A549 (cell line): ENCODE data around the gene RCCD1. TPM values are rescaled to one million over a fixed set of nuclear protein-coding genes. Genes with fewer than 3 reads are reported as not detected.

Experiments used
- ATAC-seq, 2 experiments: fragments of 200-7000 bp in 1 of 2; fragments of >200 bp in 1 of 2; cut with Nextera tagmentation in 1 of 2; cut with Tn5 transposase in 1 of 2; 3 replicates each; pipeline versions ENCODE4 v1.8.0 to v1.9.1; 2018 to 2020; ENCODE audit warnings: mild to moderate bottlenecking in 1 of 2, moderate library complexity in 1 of 2
- CTCF ChIA-PET: fragments of 300-600 bp; sonication (Branson Sonifier 250); formaldehyde crosslinking; extraction: SDS; loops from one replicate; lab custom pipeline; 2021; ENCODE audit warnings: antibody characterized with exemption, inconsistent platforms; lab: Yijun Ruan, JAX
- POLR2A ChIA-PET: fragments of 350-600 bp; formaldehyde crosslinking; extraction: SDS; loops from one replicate; lab custom pipeline; 2021; ENCODE audit warnings: antibody characterized with exemption, inconsistent platforms; lab: Yijun Ruan, JAX
- DNase-seq, 2 experiments: peaks; one replicate each; pipeline versions ENCODE4 v3.0.0 to v3.0.0-alpha.2; 2011 to 2016; ENCODE audit warnings: low read depth in 1 of 2, low spot score in 1 of 2
- FAIRE-seq: peaks from 2 replicates; lab custom pipeline; 2011; peaks lifted over from hg19 to GRCh38; lab: Jason Lieb, UNC
- H3K27ac ChIP-seq, 2 experiments: fragments of >200 bp; sonication (Bioruptor Twin); formaldehyde crosslinking; 3 replicates each; pipeline ENCODE4 v1.5.1; 2016 to 2017
- H3K4me1 ChIP-seq: fragments of >200 bp; sonication (Bioruptor Twin); formaldehyde crosslinking; 3 replicates; pipeline ENCODE4 v1.6.1; 2016
- H3K4me2 ChIP-seq: fragments of >200 bp; sonication (Bioruptor Twin); formaldehyde crosslinking; 3 replicates; pipeline ENCODE4 v1.6.1; 2016
- H3K4me3 ChIP-seq: fragments of >200 bp; sonication (Bioruptor Twin); formaldehyde crosslinking; 3 replicates; pipeline ENCODE4 v1.5.1; 2016
- H3K9me3 ChIP-seq: fragments of >200 bp; sonication (Bioruptor Twin); formaldehyde crosslinking; 3 replicates; pipeline ENCODE4 v1.6.1; 2016
- ATOH8 ChIP-seq: fragments of 250-450 bp; sonication (Bioruptor Pico); IDR thresholded peaks from 2 replicates; pipeline ENCODE4 v1.5.0; 2020; ENCODE audit warnings: low read depth, mild to moderate bottlenecking, moderate library complexity
- CBX8 ChIP-seq: fragments of 200-600 bp; sonication (generic); IDR thresholded peaks from 2 replicates; pipeline ENCODE4 v1.6.1; 2016
- CEBPB ChIP-seq, 2 experiments: fragments of >200 bp in 1 of 2; sonication (Bioruptor Twin) in 1 of 2; formaldehyde crosslinking in 1 of 2; IDR thresholded peaks; 2 replicates each; pipeline ENCODE4 v1.6.1; 2012 to 2016
- CHD2 ChIP-seq: fragments of 150-350 bp; IDR thresholded peaks from 2 replicates; pipeline ENCODE4 v1.6.1; 2014; ENCODE audit warnings: low read length; ENCODE audit not compliant: partially characterized antibody
- ELK1 ChIP-seq: fragments of 150-350 bp; IDR thresholded peaks from 2 replicates; pipeline ENCODE4 v1.6.1; 2014; ENCODE audit warnings: low read depth, mild to moderate bottlenecking, low read length
- FOSB ChIP-seq: fragments of 250-450 bp; sonication (Bioruptor Pico); IDR thresholded peaks from 2 replicates; pipeline ENCODE4 v1.5.0; 2020; ENCODE audit warnings: mild to moderate bottlenecking, moderate library complexity
- FOSL2 ChIP-seq, 2 experiments: fragments of 450-650 bp in 1 of 2; fragments of >200 bp in 1 of 2; sonication (Bioruptor Twin) in 1 of 2; formaldehyde crosslinking; IDR thresholded peaks; 2 replicates each; pipeline versions ENCODE4 v1.5.0 to v1.6.1; 2016 to 2020; ENCODE audit warnings: mild to moderate bottlenecking in 1 of 2, moderate library complexity in 1 of 2
- FOXS1 ChIP-seq: fragments of 250-450 bp; sonication (Bioruptor Pico); IDR thresholded peaks from 2 replicates; pipeline ENCODE4 v1.5.0; 2020; ENCODE audit warnings: mild to moderate bottlenecking, moderate library complexity
- HEYL ChIP-seq: fragments of 250-450 bp; sonication (Bioruptor Pico); IDR thresholded peaks from 2 replicates; pipeline ENCODE4 v1.8.0; 2021; ENCODE audit warnings: mild to moderate bottlenecking, moderate library complexity
- HOXB5 ChIP-seq: fragments of 250-450 bp; sonication (Bioruptor Pico); IDR thresholded peaks from 2 replicates; pipeline ENCODE4 v1.5.0; 2020; ENCODE audit warnings: mild to moderate bottlenecking, moderate library complexity
- JUN ChIP-seq, 2 experiments: fragments of >200 bp; sonication (Bioruptor Twin); formaldehyde crosslinking; IDR thresholded peaks; 2 replicates in 1 of 2; 3 replicates in 1 of 2; pipeline ENCODE4 v1.6.1; 2016 to 2017
- KDM1A ChIP-seq: fragments of 200-600 bp; sonication (generic); IDR thresholded peaks from 2 replicates; pipeline ENCODE4 v1.6.1; 2016; ENCODE audit warnings: low read depth, mild to moderate bottlenecking
- KDM5A ChIP-seq: fragments of 200-600 bp; sonication (generic); IDR thresholded peaks from 2 replicates; pipeline ENCODE4 v1.6.1; 2016; ENCODE audit warnings: antibody characterized with exemption, mild to moderate bottlenecking
- MAX ChIP-seq: IDR thresholded peaks from 2 replicates; pipeline ENCODE4 v1.6.1; 2012
- PHF8 ChIP-seq: fragments of 200-600 bp; sonication (generic); IDR thresholded peaks from 2 replicates; pipeline ENCODE4 v1.6.1; 2016; ENCODE audit warnings: low read depth, mild to moderate bottlenecking, antibody characterized with exemption, moderate library complexity, borderline replicate concordance
- RAD21 ChIP-seq, 2 experiments: fragments of >200 bp in 1 of 2; sonication (Bioruptor Twin) in 1 of 2; formaldehyde crosslinking in 1 of 2; IDR thresholded peaks in 1 of 2; conservative IDR thresholded peaks in 1 of 2; 2 replicates in 1 of 2; 3 replicates in 1 of 2; pipeline ENCODE4 v1.6.1; 2012 to 2018; ENCODE audit warnings: inconsistent platforms in 1 of 2
- RARB ChIP-seq: fragments of 250-450 bp; sonication (Bioruptor Pico); IDR thresholded peaks from 2 replicates; pipeline ENCODE4 v1.8.0; 2021; ENCODE audit warnings: mild to moderate bottlenecking, moderate library complexity
- RCOR1 ChIP-seq: fragments of 150-350 bp; IDR thresholded peaks from 2 replicates; pipeline ENCODE4 v1.6.1; 2014; ENCODE audit warnings: antibody characterized with exemption, low read length, low read depth
- SMC3 ChIP-seq: fragments of >200 bp; sonication (Bioruptor Twin); formaldehyde crosslinking; IDR thresholded peaks from 3 replicates; pipeline ENCODE4 v1.6.1; 2018; ENCODE audit warnings: inconsistent platforms
- TFCP2L1 ChIP-seq: fragments of 250-450 bp; sonication (Bioruptor Pico); IDR thresholded peaks from 2 replicates; pipeline ENCODE4 v1.5.0; 2021; ENCODE audit warnings: mild to moderate bottlenecking
- TP53 ChIP-seq: fragments of 250-450 bp; sonication (Bioruptor Pico); IDR thresholded peaks from 2 replicates; pipeline ENCODE4 v1.5.0; 2021; ENCODE audit warnings: mild to moderate bottlenecking, moderate library complexity
- ZC3H11A ChIP-seq: fragments of 450-650 bp; IDR thresholded peaks from 2 replicates; pipeline ENCODE4 v1.6.1; 2014; ENCODE audit warnings: antibody characterized with exemption, mild to moderate bottlenecking
- ZNF302 ChIP-seq: fragments of 250-450 bp; sonication (Bioruptor Pico); IDR thresholded peaks from 2 replicates; pipeline ENCODE4 v1.9.0; 2021; ENCODE audit warnings: inconsistent platforms, mild to moderate bottlenecking, moderate library complexity
- WGBS: methylation state at CpG from one replicate; pipeline ENCODE4 v1.1.6; 2017; ENCODE audit errors: missing lambda C conversion rate; 5-methylcytosine and 5-hydroxymethylcytosine counted together
- polyA plus RNA-seq, 4 experiments: library from polyadenylated mRNA; depleted of rRNA in 3 of 4; stranded (reverse); fragments of >200 nt; fragmentation: RNase III in 1 of 4; extraction: RNeasy Plus Mini Kit Qiagen cat#74134 plus additional on column Dnase treatment in 1 of 4; gene quantifications; 2 replicates in 3 of 4; 3 replicates in 1 of 4; pipeline ENCODE4 v1.2.3, GENCODE V29; 2011 to 2017
- TF ChIP-seq, protein P1 (sequence below): fragments of >200 bp; sonication (Bioruptor Twin); formaldehyde crosslinking; IDR thresholded peaks from 3 replicates; pipeline ENCODE4 v1.5.1; 2016
- TF ChIP-seq, protein P2 (sequence below): fragments of 450-650 bp; IDR thresholded peaks from 2 replicates; pipeline ENCODE4 v1.6.1; 2014; ENCODE audit warnings: antibody characterized with exemption

RCCD1 gene
- polyA plus RNA-seq, 2 of the 4 experiments (the other 2 are of a cell fraction): 25.3 to 37.2 TPM

DNA sequence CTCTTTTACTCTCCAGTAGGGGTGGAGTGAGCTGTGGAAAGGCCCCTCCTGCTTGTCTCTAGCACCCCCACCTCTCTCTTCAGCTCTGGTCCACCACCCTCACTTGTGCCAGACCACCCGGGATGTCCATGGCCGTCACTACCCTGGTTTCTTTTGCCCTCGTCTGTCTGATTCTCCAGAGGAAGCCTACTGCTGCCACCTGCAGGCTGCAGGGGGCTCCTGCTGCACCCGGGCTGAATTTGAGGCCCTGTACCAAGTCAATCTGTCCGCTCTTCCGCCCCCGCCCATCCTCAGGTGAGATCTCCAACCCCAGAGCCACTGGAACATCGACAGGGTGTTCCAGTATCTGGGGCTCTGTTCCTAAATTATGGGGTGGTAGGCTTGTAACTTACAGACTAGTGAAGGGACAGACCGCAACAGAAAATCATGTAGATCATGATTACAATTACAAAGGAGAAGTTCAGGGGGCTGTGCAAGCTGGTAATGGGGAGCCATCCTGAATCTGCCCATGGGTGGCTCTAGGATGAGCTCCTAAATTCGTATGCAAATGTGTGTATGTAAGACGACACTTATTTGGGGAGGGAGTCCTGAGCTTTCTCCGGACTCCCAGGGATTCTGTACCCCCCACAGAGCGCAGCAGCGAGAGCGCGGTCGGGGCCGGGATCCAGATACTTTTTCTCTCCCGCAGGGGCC is 20.3 kb upstream of the RCCD1 start:
- ChIA-PET POLR2A (interaction anchor here (0.8 to 2.3 kb wide), 3 partner anchors 10 to 20 kb away, joined by 4 to 11 read pairs (median 5); partner anchors contain the start of gene RCCD1), CTCF (interaction anchor here (0.6 to 16.4 kb wide), 39 partner anchors 11 to 791 kb away, joined by 3 to 536 read pairs (median 5); partner anchors contain the start of genes FES, FURIN, MAN2A2 and RCCD1)
- no peaks in the 10 kb centered on the region for H3K9me3 ChIP-seq
- DNase-seq: peak; percentile 91 to 98
- peak overlapping the region; percentile 73 for H3K4me3 ChIP-seq
- H3K4me2 ChIP-seq: peak overlapping the region; percentile 94
- WGBS: 4% methylated on average over 18 of the region's 19 CpGs
- ATAC-seq: peak; percentile 44 to 69
- H3K27ac ChIP-seq: peak overlapping the region; percentile 82 to 91
- no peak for FAIRE-seq
- TF ChIP-seq TFCP2L1 (CRISPR knock-in tag) (no peak), RCOR1 (0 out of 2 replicates have a peak, but pooled peaks have one; percentile 58), ZNF302 (CRISPR knock-in tag) (no peak), FOXS1 (CRISPR knock-in tag) (no peak), FOSB (CRISPR knock-in tag) (no peak), PHF8 (no peak), ELK1 (no peak), MAX (peak; percentile 12; the same call in 1 of the 2 replicates), RARB (CRISPR knock-in tag) (no peak), ATOH8 (CRISPR knock-in tag) (no peak), TP53 (CRISPR knock-in tag) (0 out of 2 replicates have a peak, but pooled peaks have one; percentile 4), CEBPB (IDR thresholded peaks at IDR 0.05) (no peak), SMC3 (peak; percentile 64), HOXB5 (CRISPR knock-in tag) (0 out of 2 replicates have a peak, but pooled peaks have one; percentile 25), ZC3H11A (no peak), HEYL (CRISPR knock-in tag) (no peak), JUN (IDR thresholded peaks at IDR 0.05) (no peak), KDM1A (no peak), CBX8 (no peak), KDM5A (no peak), FOSL2 (IDR thresholded peaks at IDR 0.05) (0 out of 2 replicates have a peak, but pooled peaks have one; percentile 12), FOSL2 (CRISPR knock-in tag; IDR thresholded peaks at IDR 0.05) (no peak), CHD2 (no peak), RAD21 (conservative IDR thresholded peaks at IDR 0.05 in 1 of 2, IDR thresholded peaks at IDR 0.05 in 1 of 2) (peak; percentile 77 to 81)
- TF ChIP-seq, protein P1, sequence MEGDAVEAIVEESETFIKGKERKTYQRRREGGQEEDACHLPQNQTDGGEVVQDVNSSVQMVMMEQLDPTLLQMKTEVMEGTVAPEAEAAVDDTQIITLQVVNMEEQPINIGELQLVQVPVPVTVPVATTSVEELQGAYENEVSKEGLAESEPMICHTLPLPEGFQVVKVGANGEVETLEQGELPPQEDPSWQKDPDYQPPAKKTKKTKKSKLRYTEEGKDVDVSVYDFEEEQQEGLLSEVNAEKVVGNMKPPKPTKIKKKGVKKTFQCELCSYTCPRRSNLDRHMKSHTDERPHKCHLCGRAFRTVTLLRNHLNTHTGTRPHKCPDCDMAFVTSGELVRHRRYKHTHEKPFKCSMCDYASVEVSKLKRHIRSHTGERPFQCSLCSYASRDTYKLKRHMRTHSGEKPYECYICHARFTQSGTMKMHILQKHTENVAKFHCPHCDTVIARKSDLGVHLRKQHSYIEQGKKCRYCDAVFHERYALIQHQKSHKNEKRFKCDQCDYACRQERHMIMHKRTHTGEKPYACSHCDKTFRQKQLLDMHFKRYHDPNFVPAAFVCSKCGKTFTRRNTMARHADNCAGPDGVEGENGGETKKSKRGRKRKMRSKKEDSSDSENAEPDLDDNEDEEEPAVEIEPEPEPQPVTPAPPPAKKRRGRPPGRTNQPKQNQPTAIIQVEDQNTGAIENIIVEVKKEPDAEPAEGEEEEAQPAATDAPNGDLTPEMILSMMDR: peak; percentile 91
- TF ChIP-seq, protein P2, sequence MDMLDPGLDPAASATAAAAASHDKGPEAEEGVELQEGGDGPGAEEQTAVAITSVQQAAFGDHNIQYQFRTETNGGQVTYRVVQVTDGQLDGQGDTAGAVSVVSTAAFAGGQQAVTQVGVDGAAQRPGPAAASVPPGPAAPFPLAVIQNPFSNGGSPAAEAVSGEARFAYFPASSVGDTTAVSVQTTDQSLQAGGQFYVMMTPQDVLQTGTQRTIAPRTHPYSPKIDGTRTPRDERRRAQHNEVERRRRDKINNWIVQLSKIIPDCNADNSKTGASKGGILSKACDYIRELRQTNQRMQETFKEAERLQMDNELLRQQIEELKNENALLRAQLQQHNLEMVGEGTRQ: no peak
- peaks cover 30% of the 10 kb centered on the region for H3K4me1 ChIP-seq
